Body of pancreas (tissue), 4 donors: ENCODE measurements around the gene WNT9A. TPM values are rescaled to one million over a fixed set of nuclear protein-coding genes. Genes with fewer than 3 reads are reported as not detected.
"Not testable (repeated sequence)": the region's sequence is repeated elsewhere in the genome, so short reads cannot be mapped to it uniquely, and the experiment has no call there.

Experiments
- ATAC-seq: fragments of 150-250 bp; one replicate; pipeline ENCODE4 v1.9.1; 2016
- DNase-seq, 4 donors: peaks; one replicate each; pipeline ENCODE4 v3.0.0-alpha.2; 2019
- H3K27ac ChIP-seq, 4 donors: fragments of 200-600 bp; sonication (generic); 1 replicate in 3 of 4; 2 replicates in 1 of 4; pipeline versions ENCODE4 v1.5.1 to v1.6.1; 2016 to 2019; ENCODE audit warnings: mild to moderate bottlenecking in 1 of 4, mixed read lengths in 1 of 4, moderate library complexity in 1 of 4
- H3K27me3 ChIP-seq, 2 donors: fragments of 200-600 bp; sonication (generic); one replicate each; pipeline ENCODE4 v1.6.0; 2016; ENCODE audit warnings: mild to moderate bottlenecking in 1 of 2
- H3K36me3 ChIP-seq, 2 donors: fragments of 200-600 bp; sonication (generic); replicated peaks in 1 of 2; 2 replicates each; pipeline ENCODE4 v1.5.1; 2016; ENCODE audit warnings: low read depth in 2 of 2; ENCODE audit not compliant: insufficient read depth in 1 of 2
- H3K4me1 ChIP-seq: fragments of 200-600 bp; sonication (generic); one replicate; pipeline ENCODE4 v1.6.0; 2016
- H3K4me3 ChIP-seq, 2 donors: fragments of 200-600 bp; sonication (generic); 1 replicate in 1 of 2; 2 replicates in 1 of 2; pipeline ENCODE4 v1.5.1; 2016 to 2019
- H3K9me3 ChIP-seq, 3 donors: fragments of 200-600 bp; sonication (generic); 1 replicate in 2 of 3; 2 replicates in 1 of 3; pipeline ENCODE4 v1.5.1; 2016
- CTCF ChIP-seq, 7 experiments: fragments of 450-650 bp in 4 of 7; fragments of 200-600 bp in 3 of 7; sonication (generic) in 3 of 7; IDR thresholded peaks; one replicate each; pipeline ENCODE4 v1.5.1; 2016 to 2019; ENCODE audit warnings: antibody characterized with exemption in 7 of 7
- POLR2A ChIP-seq, 3 donors: fragments of 450-650 bp; IDR thresholded peaks; one replicate each; pipeline ENCODE4 v1.6.1; 2016; ENCODE audit warnings: antibody characterized with exemption in 3 of 3, mild to moderate bottlenecking in 2 of 3
- WGBS, 2 donors: methylation state at CpG; one replicate each; pipeline ENCODE4 v1.1.5; 2017; 5-methylcytosine and 5-hydroxymethylcytosine counted together
- intact Hi-C: fragments of 100-400 bp; cut with DNase I; formaldehyde crosslinking; loops from one replicate; pipeline ENCODE4 v1.15.1; 2023
- total RNA-seq, 2 donors: library from RNA; depleted of rRNA; stranded (reverse); fragments of >200 nt; gene quantifications; one replicate each; pipeline ENCODE4 v1.1.0, GENCODE V29; 2016

WNT9A gene
- total RNA-seq, 2 donors from 2014 or later: 0.66 to 2.1 TPM

- no peak for ATAC-seq
- 73 to 74% methylated on average over 9 to 10 of the region's 10 CpGs for WGBS, 2 donors
- intact Hi-C loops: no loop called here
Measured at GRCh38 chr1:227910511-227911153, 37.1 kb downstream of the WNT9A start.

GRCh38 chr1:227909923-227910328 is 37.8 kb downstream of the WNT9A start:
- intact Hi-C loops: not testable (repeated sequence)

More at GRCh38 chr1:227910511-227911153, 37.1 kb downstream of the WNT9A start:
- H3K27ac ChIP-seq: no peak overlapping the region
- no peak overlapping the region for H3K4me3 ChIP-seq
- TF ChIP-seq CTCF (IDR thresholded peaks at IDR 0.05) (no peak), POLR2A (IDR thresholded peaks at IDR 0.05) (no peak)
- no peaks in the 10 kb centered on the region for H3K4me1 ChIP-seq
- H3K36me3 ChIP-seq: no peaks in the 10 kb centered on the region
- DNase-seq: no peak
- H3K27me3 ChIP-seq: no peaks in the 10 kb centered on the region
- H3K9me3 ChIP-seq: no peaks in the 10 kb centered on the region

GRCh38 chr1:227909188-227909587 is 38.5 kb downstream of the WNT9A start:
- H3K27me3 ChIP-seq: no peaks in the 10 kb centered on the region
- WGBS, 2 donors: 77 to 83% methylated on average over 2 of the region's 2 CpGs
- H3K27ac ChIP-seq: no peak overlapping the region
- no peak for TF ChIP-seq CTCF (IDR thresholded peaks at IDR 0.05)
- TF ChIP-seq POLR2A (IDR thresholded peaks at IDR 0.05): no peak
- DNase-seq: no peak
- ATAC-seq: no peak
- intact Hi-C loops: no loop called here
- no peaks in the 10 kb centered on the region for H3K9me3 ChIP-seq
- no peaks in the 10 kb centered on the region for H3K36me3 ChIP-seq
- no peak overlapping the region for H3K4me3 ChIP-seq
- H3K4me1 ChIP-seq: peaks cover under 1% of the 10 kb centered on the region

More at GRCh38 chr1:227909923-227910328, 37.8 kb downstream of the WNT9A start:
- not testable (repeated sequence) for H3K4me1 ChIP-seq, H3K27me3 ChIP-seq, H3K36me3 ChIP-seq, H3K9me3 ChIP-seq, ATAC-seq, DNase-seq, H3K4me3 ChIP-seq, H3K27ac ChIP-seq
- 44 to 57% methylated on average over 8 of the region's 8 CpGs for WGBS, 2 donors

GRCh38 chr1:227908359-227908758 is 39.4 kb downstream of the WNT9A start:
- Histone ChIP-seq H3K27ac (no peak overlapping the region), H3K4me3 (no peak overlapping the region), H3K27me3 (no peaks in the 10 kb centered on the region), H3K4me1 (peaks cover 9% of the 10 kb centered on the region), H3K36me3 (no peaks in the 10 kb centered on the region), H3K9me3 (no peaks in the 10 kb centered on the region)
- intact Hi-C loops: no loop called here
- no peak for DNase-seq
- TF ChIP-seq POLR2A (IDR thresholded peaks at IDR 0.05): no peak
- TF ChIP-seq CTCF (IDR thresholded peaks at IDR 0.05): no peak
- WGBS, 2 donors: 55 to 75% methylated on average over 3 to 7 of the region's 7 CpGs
- no peak for ATAC-seq

GRCh38 chr1:227907439-227908015 is 40.2 kb downstream of the WNT9A start:
- Histone ChIP-seq H3K4me3 (no peak overlapping the region), H3K4me1 (peaks cover 10% of the 10 kb centered on the region), H3K9me3 (no peaks in the 10 kb centered on the region), H3K36me3 (no peaks in the 10 kb centered on the region), H3K27me3 (no peaks in the 10 kb centered on the region), H3K27ac (no peak overlapping the region)
- ATAC-seq (no peak), DNase-seq (no peak)
- intact Hi-C loops: no loop called here
- TF ChIP-seq POLR2A (IDR thresholded peaks at IDR 0.05): no peak
- no peak for TF ChIP-seq CTCF (IDR thresholded peaks at IDR 0.05)
- 68 to 76% methylated on average over 6 to 13 of the region's 13 CpGs for WGBS, 2 donors
